Measurements from ENCODE around the gene FHOD3. TPM values are rescaled to one million over a fixed set of nuclear protein-coding genes. Genes with fewer than 3 reads are reported as not detected.

Gene FHOD3
- total RNA-seq, 1 donor from 2014 or later: 5.9 TPM

DNA sequence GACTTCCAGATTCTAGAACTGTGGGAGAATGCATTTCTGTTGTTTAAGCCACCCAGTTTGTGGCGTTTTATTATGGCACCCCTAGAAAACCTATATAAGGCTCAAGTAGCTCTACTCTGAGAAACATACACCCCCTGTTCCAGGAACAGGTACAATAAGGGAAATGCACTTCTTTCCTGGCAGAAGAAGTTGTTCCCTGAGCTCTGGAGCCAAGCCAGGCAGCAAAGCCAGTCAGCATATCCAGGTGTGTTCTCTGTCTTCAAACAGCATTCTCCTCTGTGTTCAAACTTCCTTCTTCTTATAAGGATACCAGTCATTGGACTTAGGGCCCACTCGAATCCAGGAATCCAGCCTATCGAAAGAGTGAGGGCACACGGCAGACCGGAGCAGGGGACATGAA is 434.8 kb downstream of the FHOD3 start:
- H3K27me3 Mint-ChIP-seq (ENCODE audit: low read depth, unreplicated experiment): peaks cover 3% of the 10 kb centered on the region
- H3K4me2 ChIP-seq (ENCODE audit: low read length): no peak overlapping the region
- H3K27ac Mint-ChIP-seq (ENCODE audit: unreplicated experiment): no peak overlapping the region
- DNase-seq (ENCODE audit: low read depth) (no peak), FAIRE-seq (no peak)
- H3K4me1 Mint-ChIP-seq (ENCODE audit: low read depth, unreplicated experiment): no peaks in the 10 kb centered on the region
- H3K4me3 ChIP-seq (ENCODE audit: insufficient read depth, low read depth, low read length): no peak overlapping the region
- H3K79me2 ChIP-seq (ENCODE audit: insufficient read depth, low read length): no peaks in the 10 kb centered on the region
- no peaks in the 10 kb centered on the region for H3K9me3 ChIP-seq (ENCODE audit: insufficient read depth, low read depth, low read length)
- TF ChIP-seq, protein P1, sequence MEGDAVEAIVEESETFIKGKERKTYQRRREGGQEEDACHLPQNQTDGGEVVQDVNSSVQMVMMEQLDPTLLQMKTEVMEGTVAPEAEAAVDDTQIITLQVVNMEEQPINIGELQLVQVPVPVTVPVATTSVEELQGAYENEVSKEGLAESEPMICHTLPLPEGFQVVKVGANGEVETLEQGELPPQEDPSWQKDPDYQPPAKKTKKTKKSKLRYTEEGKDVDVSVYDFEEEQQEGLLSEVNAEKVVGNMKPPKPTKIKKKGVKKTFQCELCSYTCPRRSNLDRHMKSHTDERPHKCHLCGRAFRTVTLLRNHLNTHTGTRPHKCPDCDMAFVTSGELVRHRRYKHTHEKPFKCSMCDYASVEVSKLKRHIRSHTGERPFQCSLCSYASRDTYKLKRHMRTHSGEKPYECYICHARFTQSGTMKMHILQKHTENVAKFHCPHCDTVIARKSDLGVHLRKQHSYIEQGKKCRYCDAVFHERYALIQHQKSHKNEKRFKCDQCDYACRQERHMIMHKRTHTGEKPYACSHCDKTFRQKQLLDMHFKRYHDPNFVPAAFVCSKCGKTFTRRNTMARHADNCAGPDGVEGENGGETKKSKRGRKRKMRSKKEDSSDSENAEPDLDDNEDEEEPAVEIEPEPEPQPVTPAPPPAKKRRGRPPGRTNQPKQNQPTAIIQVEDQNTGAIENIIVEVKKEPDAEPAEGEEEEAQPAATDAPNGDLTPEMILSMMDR (IDR thresholded peaks at IDR 0.05; ENCODE audit: insufficient read depth, low read depth, low read length): no peak
- no peak for TF ChIP-seq EZH2 (IDR thresholded peaks at IDR 0.05; ENCODE audit: insufficient read depth, low read length)
- no peaks in the 10 kb centered on the region for H4K20me1 ChIP-seq (ENCODE audit: insufficient read depth, low read length)
- H3K36me3 ChIP-seq (ENCODE audit: insufficient read depth, low read length): peaks cover 6% of the 10 kb centered on the region
- H3K27ac ChIP-seq (ENCODE audit: low read depth, low read length): no peak overlapping the region
- no peak overlapping the region for H3K4me3 Mint-ChIP-seq (ENCODE audit: unreplicated experiment)
- no peaks in the 10 kb centered on the region for H3K4me1 ChIP-seq (ENCODE audit: insufficient read depth, low read length)
- H2AFZ ChIP-seq (ENCODE audit: low read depth, low read length): no peak overlapping the region
- peaks cover 13% of the 10 kb centered on the region for H3K36me3 Mint-ChIP-seq (ENCODE audit: low read depth, unreplicated experiment)
- H3K27me3 ChIP-seq (ENCODE audit: insufficient read depth, low read length): no peaks in the 10 kb centered on the region
- peaks cover 13% of the 10 kb centered on the region for H3K9me3 Mint-ChIP-seq (ENCODE audit: unreplicated experiment)
- H3K9ac ChIP-seq (ENCODE audit: low read length): no peak overlapping the region

DNA sequence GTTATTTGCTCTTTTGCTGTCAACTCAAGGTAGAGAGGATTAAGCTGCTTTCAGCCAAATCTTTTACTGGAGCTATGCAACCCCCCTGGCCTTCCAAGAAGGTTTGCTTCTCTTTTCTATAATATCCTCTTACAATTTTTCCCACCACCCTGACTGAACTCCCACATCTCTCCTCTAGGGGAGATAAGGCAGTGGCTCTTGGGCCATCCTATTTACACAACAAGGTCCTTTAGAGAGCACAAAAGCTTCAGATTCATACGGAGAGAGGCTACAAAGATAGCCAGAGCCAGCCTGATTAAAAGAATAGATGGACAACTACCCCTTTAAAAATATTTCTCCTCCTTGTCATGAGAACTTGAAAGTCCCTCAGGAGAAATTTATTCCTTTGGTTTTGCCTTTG is 435.6 kb downstream of the FHOD3 start:
- FAIRE-seq (no peak), DNase-seq (ENCODE audit: low read depth) (no peak)
- H3K27ac ChIP-seq (ENCODE audit: low read depth, low read length): no peak overlapping the region
- H3K9ac ChIP-seq (ENCODE audit: low read length): no peak overlapping the region
- TF ChIP-seq, protein P1 (IDR thresholded peaks at IDR 0.05; ENCODE audit: insufficient read depth, low read depth, low read length): peak; percentile 4
- no peak for TF ChIP-seq EZH2 (IDR thresholded peaks at IDR 0.05; ENCODE audit: insufficient read depth, low read length)
- H3K4me2 ChIP-seq (ENCODE audit: low read length): no peak overlapping the region
- H2AFZ ChIP-seq (ENCODE audit: low read depth, low read length): no peak overlapping the region
- peaks cover 6% of the 10 kb centered on the region for H3K36me3 ChIP-seq (ENCODE audit: insufficient read depth, low read length)
- H3K4me3 ChIP-seq (ENCODE audit: insufficient read depth, low read depth, low read length): no peak overlapping the region
- Mint-ChIP-seq H3K36me3 (ENCODE audit: low read depth, unreplicated experiment) (peaks cover 13% of the 10 kb centered on the region), H3K27me3 (ENCODE audit: low read depth, unreplicated experiment) (no peaks in the 10 kb centered on the region), H3K4me3 (ENCODE audit: unreplicated experiment) (no peak overlapping the region), H3K4me1 (ENCODE audit: low read depth, unreplicated experiment) (no peaks in the 10 kb centered on the region), H3K9me3 (ENCODE audit: unreplicated experiment) (peaks cover 13% of the 10 kb centered on the region), H3K27ac (ENCODE audit: unreplicated experiment) (no peak overlapping the region)
- H3K27me3 ChIP-seq (ENCODE audit: insufficient read depth, low read length): no peaks in the 10 kb centered on the region
- H4K20me1 ChIP-seq (ENCODE audit: insufficient read depth, low read length): no peaks in the 10 kb centered on the region
- H3K4me1 ChIP-seq (ENCODE audit: insufficient read depth, low read length): no peaks in the 10 kb centered on the region
- no peaks in the 10 kb centered on the region for H3K79me2 ChIP-seq (ENCODE audit: insufficient read depth, low read length)
- no peaks in the 10 kb centered on the region for H3K9me3 ChIP-seq (ENCODE audit: insufficient read depth, low read depth, low read length)

DNA sequence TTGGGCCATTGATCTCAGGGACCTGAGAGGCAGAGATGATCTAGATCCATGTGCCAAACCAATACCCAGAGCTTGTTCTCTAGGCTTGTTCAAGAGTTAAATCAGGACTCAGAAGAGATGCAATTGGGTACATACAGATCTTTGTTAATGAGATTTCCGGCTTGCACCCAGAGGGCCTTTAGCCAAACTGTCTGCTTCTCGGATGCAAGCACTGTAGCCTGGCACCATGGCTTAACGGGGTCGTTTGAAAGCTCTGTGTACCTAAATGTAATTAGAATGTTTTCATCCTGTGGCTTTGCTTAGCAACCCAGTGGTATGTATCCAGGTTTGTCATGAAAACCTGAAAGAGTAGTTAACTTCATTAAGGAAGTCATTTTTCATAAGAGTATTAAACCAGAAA is 437.1 kb downstream of the FHOD3 start:
- no peak overlapping the region for H3K9ac ChIP-seq (ENCODE audit: low read length)
- no peak overlapping the region for H3K4me3 ChIP-seq (ENCODE audit: insufficient read depth, low read depth, low read length)
- H3K4me1 Mint-ChIP-seq (ENCODE audit: low read depth, unreplicated experiment): no peaks in the 10 kb centered on the region
- DNase-seq (ENCODE audit: low read depth) (no peak), FAIRE-seq (no peak)
- no peaks in the 10 kb centered on the region for H3K27me3 ChIP-seq (ENCODE audit: insufficient read depth, low read length)
- peaks cover 6% of the 10 kb centered on the region for H3K36me3 ChIP-seq (ENCODE audit: insufficient read depth, low read length)
- no peaks in the 10 kb centered on the region for H4K20me1 ChIP-seq (ENCODE audit: insufficient read depth, low read length)
- H3K79me2 ChIP-seq (ENCODE audit: insufficient read depth, low read length): no peaks in the 10 kb centered on the region
- H3K9me3 ChIP-seq (ENCODE audit: insufficient read depth, low read depth, low read length): no peaks in the 10 kb centered on the region
- no peak overlapping the region for H2AFZ ChIP-seq (ENCODE audit: low read depth, low read length)
- no peak overlapping the region for H3K27ac Mint-ChIP-seq (ENCODE audit: unreplicated experiment)
- no peak overlapping the region for H3K27ac ChIP-seq (ENCODE audit: low read depth, low read length)
- peaks cover 13% of the 10 kb centered on the region for H3K9me3 Mint-ChIP-seq (ENCODE audit: unreplicated experiment)
- H3K27me3 Mint-ChIP-seq (ENCODE audit: low read depth, unreplicated experiment): no peaks in the 10 kb centered on the region
- H3K4me2 ChIP-seq (ENCODE audit: low read length): no peak overlapping the region
- peaks cover 13% of the 10 kb centered on the region for H3K36me3 Mint-ChIP-seq (ENCODE audit: low read depth, unreplicated experiment)
- no peaks in the 10 kb centered on the region for H3K4me1 ChIP-seq (ENCODE audit: insufficient read depth, low read length)
- TF ChIP-seq, protein P1 (IDR thresholded peaks at IDR 0.05; ENCODE audit: insufficient read depth, low read depth, low read length): no peak
- no peak for TF ChIP-seq EZH2 (IDR thresholded peaks at IDR 0.05; ENCODE audit: insufficient read depth, low read length)
- no peak overlapping the region for H3K4me3 Mint-ChIP-seq (ENCODE audit: unreplicated experiment)
